GM23338 (cell line): Measurements from ENCODE around the gene TAAR2. TPM values are rescaled to one million over a fixed set of nuclear protein-coding genes. Genes with fewer than 3 reads are reported as not detected.

ENCODE experiments used
- ATAC-seq: fragments of 200-7000 bp; cut with Tn5 transposase; 3 replicates; pipeline ENCODE4 v1.9.1; 2020
- DNase-seq: peaks from one replicate; pipeline ENCODE4 v3.0.0-alpha.2; 2015; ENCODE audit warnings: low spot score
- H2AFZ ChIP-seq: fragments of 200-600 bp; sonication (generic); 2 replicates; pipeline ENCODE4 v1.8.0; 2016; ENCODE audit warnings: antibody characterized with exemption, mild to moderate bottlenecking, moderate library complexity
- H3F3A ChIP-seq: fragments of 200-600 bp; sonication (generic); replicated peaks from 2 replicates; pipeline ENCODE4 v1.8.0; 2017; ENCODE audit warnings: antibody characterized with exemption, mixed run types, low read depth
- H3K27ac ChIP-seq: fragments of 200-600 bp; sonication (generic); 2 replicates; pipeline ENCODE4 v1.6.1; 2016; ENCODE audit warnings: low read depth
- H3K27me3 ChIP-seq: fragments of 200-600 bp; sonication (generic); 2 replicates; pipeline ENCODE4 v1.8.0; 2016; ENCODE audit warnings: mild to moderate bottlenecking, mixed run types, moderate library complexity; ENCODE audit not compliant: insufficient read depth
- H3K36me3 ChIP-seq: fragments of 200-600 bp; sonication (generic); 2 replicates; pipeline ENCODE4 v1.8.0; 2016; ENCODE audit warnings: mild to moderate bottlenecking; ENCODE audit not compliant: insufficient read depth
- H3K4me1 ChIP-seq: fragments of 200-600 bp; sonication (generic); 2 replicates; pipeline ENCODE4 v1.8.0; 2016; ENCODE audit warnings: mild to moderate bottlenecking, moderate library complexity; ENCODE audit not compliant: insufficient read depth
- H3K4me2 ChIP-seq: fragments of 200-600 bp; sonication (generic); 2 replicates; pipeline ENCODE4 v1.7.1; 2017; ENCODE audit warnings: mixed run types
- H3K4me3 ChIP-seq: fragments of 200-600 bp; sonication (generic); 2 replicates; pipeline ENCODE4 v1.6.1; 2016; ENCODE audit warnings: mixed run types
- H3K79me2 ChIP-seq: fragments of 200-600 bp; sonication (generic); replicated peaks from 2 replicates; pipeline ENCODE4 v1.8.0; 2017; ENCODE audit warnings: mild to moderate bottlenecking; ENCODE audit not compliant: insufficient read depth
- H3K9me2 ChIP-seq: fragments of 200-600 bp; sonication (generic); 2 replicates; pipeline ENCODE4 v1.8.0; 2017; ENCODE audit not compliant: insufficient read depth
- H4K20me1 ChIP-seq: fragments of 200-600 bp; sonication (generic); replicated peaks from 2 replicates; pipeline ENCODE4 v1.8.0; 2017; ENCODE audit warnings: mild to moderate bottlenecking; ENCODE audit not compliant: insufficient read depth
- H3K27ac Mint-ChIP-seq: 2 replicates; pipeline ENCODE4 v1.8.0; 2020; ENCODE audit warnings: inconsistent platforms, mild to moderate bottlenecking, moderate library complexity, mixed read lengths
- H3K27me3 Mint-ChIP-seq: 3 replicates; pipeline ENCODE4 v1.8.0; 2022; ENCODE audit warnings: low read depth, mild to moderate bottlenecking, moderate library complexity, mixed read lengths, inconsistent platforms; ENCODE audit not compliant: insufficient read depth, poor library complexity
- H3K36me3 Mint-ChIP-seq: 3 replicates; pipeline ENCODE4 v1.8.0; 2021; ENCODE audit warnings: low read depth, mild to moderate bottlenecking, inconsistent platforms, moderate library complexity, mixed read lengths
- H3K4me1 Mint-ChIP-seq: 3 replicates; pipeline ENCODE4 v1.8.0; 2020; ENCODE audit warnings: mild to moderate bottlenecking, inconsistent platforms, mixed read lengths
- H3K4me3 Mint-ChIP-seq: 3 replicates; pipeline ENCODE4 v1.8.0; 2021; ENCODE audit warnings: moderate library complexity, mild to moderate bottlenecking, inconsistent platforms, mixed read lengths
- H3K9me3 Mint-ChIP-seq: 3 replicates; pipeline ENCODE4 v1.8.0; 2020; ENCODE audit warnings: moderate library complexity, mild to moderate bottlenecking, inconsistent platforms, mixed read lengths
- CREB1 ChIP-seq: fragments of 250-450 bp; sonication (Bioruptor Pico); IDR thresholded peaks from 2 replicates; pipeline ENCODE4 v1.5.0; 2020; ENCODE audit warnings: low read depth, mild to moderate bottlenecking, moderate library complexity
- EZH2 ChIP-seq: fragments of 200-600 bp; sonication (generic); IDR thresholded peaks from one replicate; pipeline ENCODE4 v1.8.0; 2017; ENCODE audit warnings: antibody characterized with exemption, mild to moderate bottlenecking, low read depth; ENCODE audit not compliant: unreplicated experiment
- NANOG ChIP-seq: IDR thresholded peaks from 2 replicates; pipeline ENCODE4 v1.6.1; 2016; ENCODE audit warnings: antibody characterized with exemption, borderline replicate concordance
- POLR2AphosphoS5 ChIP-seq: IDR thresholded peaks from 2 replicates; pipeline ENCODE4 v1.6.1; 2016; ENCODE audit warnings: antibody characterized with exemption, low read depth
- STAT1 ChIP-seq: IDR thresholded peaks from one replicate; pipeline ENCODE4 v1.6.1; 2016; ENCODE audit warnings: antibody characterized with exemption; ENCODE audit not compliant: unreplicated experiment
- ZNF114 ChIP-seq: fragments of 250-450 bp; sonication (Bioruptor Pico); IDR thresholded peaks from 2 replicates; pipeline ENCODE4 v1.5.0; 2020; ENCODE audit warnings: mild to moderate bottlenecking, moderate library complexity
- ZNF331 ChIP-seq: fragments of 250-450 bp; sonication (Bioruptor Pico); IDR thresholded peaks from 2 replicates; pipeline ENCODE4 v1.5.0; 2020; ENCODE audit warnings: low read depth, mild to moderate bottlenecking, moderate library complexity
- polyA plus RNA-seq: library from polyadenylated mRNA; unstranded; fragments of >200 nt; fragmentation: Nextera tagmentation; extraction: Ambion mirVana; gene quantifications from 2 replicates; pipeline ENCODE4 v1.2.1, GENCODE V29; 2016
- total RNA-seq: library from RNA; depleted of rRNA; stranded (reverse); fragments of >200 nt; shearing (Covaris generic); gene quantifications from 2 replicates; pipeline ENCODE4 v1.2.3, GENCODE V29; 2014
- TF ChIP-seq, protein P1 (sequence below): IDR thresholded peaks from one replicate; pipeline ENCODE4 v1.6.1; 2018; ENCODE audit warnings: antibody characterized with exemption; ENCODE audit not compliant: unreplicated experiment
- TF ChIP-seq, protein P2 (sequence below): fragments of 250-450 bp; sonication (Bioruptor Pico); IDR thresholded peaks from 2 replicates; pipeline ENCODE4 v1.5.0; 2020; ENCODE audit warnings: mild to moderate bottlenecking, moderate library complexity
- TF ChIP-seq, protein P3 (sequence below), 2 experiments: fragments of 200-600 bp in 1 of 2; sonication (generic) in 1 of 2; conservative IDR thresholded peaks; 2 replicates each; pipeline versions ENCODE4 v1.5.1 to v1.6.1; 2016 to 2017; ENCODE audit warnings: antibody characterized with exemption in 2 of 2, low read depth in 2 of 2, mild to moderate bottlenecking in 2 of 2, moderate library complexity in 1 of 2

Gene TAAR2
- total and polyA plus RNA-seq, 2 experiments from 2014 or later = not detected

- Histone ChIP-seq H2AFZ (no peak within 1 kb of the TSS), H3K9me2 (no peaks in the 10 kb centered on the region), H3K36me3 (no peaks in the 10 kb centered on the region), H3K4me2 (no peak within 1 kb of the TSS), H3F3A (no peaks in the 10 kb centered on the region), H3K79me2 (no peaks in the 10 kb centered on the region), H3K4me3 (no peak within 1 kb of the TSS), H4K20me1 (no peaks in the 10 kb centered on the region), H3K27ac (no peak within 1 kb of the TSS), H3K27me3 (no peaks in the 10 kb centered on the region), H3K4me1 (no peaks in the 10 kb centered on the region)
- ATAC-seq = no peak
- Mint-ChIP-seq H3K36me3 (no peaks in the 10 kb centered on the region), H3K27ac (no peak within 1 kb of the TSS), H3K27me3 (peaks cover 2% of the 10 kb centered on the region), H3K9me3 (no peaks in the 10 kb centered on the region), H3K4me3 (no peak within 1 kb of the TSS), H3K4me1 (no peaks in the 10 kb centered on the region)
- DNase-seq = no peak
- TF ChIP-seq, protein P1, sequence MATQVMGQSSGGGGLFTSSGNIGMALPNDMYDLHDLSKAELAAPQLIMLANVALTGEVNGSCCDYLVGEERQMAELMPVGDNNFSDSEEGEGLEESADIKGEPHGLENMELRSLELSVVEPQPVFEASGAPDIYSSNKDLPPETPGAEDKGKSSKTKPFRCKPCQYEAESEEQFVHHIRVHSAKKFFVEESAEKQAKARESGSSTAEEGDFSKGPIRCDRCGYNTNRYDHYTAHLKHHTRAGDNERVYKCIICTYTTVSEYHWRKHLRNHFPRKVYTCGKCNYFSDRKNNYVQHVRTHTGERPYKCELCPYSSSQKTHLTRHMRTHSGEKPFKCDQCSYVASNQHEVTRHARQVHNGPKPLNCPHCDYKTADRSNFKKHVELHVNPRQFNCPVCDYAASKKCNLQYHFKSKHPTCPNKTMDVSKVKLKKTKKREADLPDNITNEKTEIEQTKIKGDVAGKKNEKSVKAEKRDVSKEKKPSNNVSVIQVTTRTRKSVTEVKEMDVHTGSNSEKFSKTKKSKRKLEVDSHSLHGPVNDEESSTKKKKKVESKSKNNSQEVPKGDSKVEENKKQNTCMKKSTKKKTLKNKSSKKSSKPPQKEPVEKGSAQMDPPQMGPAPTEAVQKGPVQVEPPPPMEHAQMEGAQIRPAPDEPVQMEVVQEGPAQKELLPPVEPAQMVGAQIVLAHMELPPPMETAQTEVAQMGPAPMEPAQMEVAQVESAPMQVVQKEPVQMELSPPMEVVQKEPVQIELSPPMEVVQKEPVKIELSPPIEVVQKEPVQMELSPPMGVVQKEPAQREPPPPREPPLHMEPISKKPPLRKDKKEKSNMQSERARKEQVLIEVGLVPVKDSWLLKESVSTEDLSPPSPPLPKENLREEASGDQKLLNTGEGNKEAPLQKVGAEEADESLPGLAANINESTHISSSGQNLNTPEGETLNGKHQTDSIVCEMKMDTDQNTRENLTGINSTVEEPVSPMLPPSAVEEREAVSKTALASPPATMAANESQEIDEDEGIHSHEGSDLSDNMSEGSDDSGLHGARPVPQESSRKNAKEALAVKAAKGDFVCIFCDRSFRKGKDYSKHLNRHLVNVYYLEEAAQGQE = no peak
- TF ChIP-seq EZH2 (no peak), CREB1 (CRISPR knock-in tag) (no peak), POLR2AphosphoS5 (no peak), ZNF331 (CRISPR knock-in tag) (no peak), ZNF114 (CRISPR knock-in tag) (no peak), STAT1 (no peak), NANOG (no peak)
- TF ChIP-seq, protein P2, sequence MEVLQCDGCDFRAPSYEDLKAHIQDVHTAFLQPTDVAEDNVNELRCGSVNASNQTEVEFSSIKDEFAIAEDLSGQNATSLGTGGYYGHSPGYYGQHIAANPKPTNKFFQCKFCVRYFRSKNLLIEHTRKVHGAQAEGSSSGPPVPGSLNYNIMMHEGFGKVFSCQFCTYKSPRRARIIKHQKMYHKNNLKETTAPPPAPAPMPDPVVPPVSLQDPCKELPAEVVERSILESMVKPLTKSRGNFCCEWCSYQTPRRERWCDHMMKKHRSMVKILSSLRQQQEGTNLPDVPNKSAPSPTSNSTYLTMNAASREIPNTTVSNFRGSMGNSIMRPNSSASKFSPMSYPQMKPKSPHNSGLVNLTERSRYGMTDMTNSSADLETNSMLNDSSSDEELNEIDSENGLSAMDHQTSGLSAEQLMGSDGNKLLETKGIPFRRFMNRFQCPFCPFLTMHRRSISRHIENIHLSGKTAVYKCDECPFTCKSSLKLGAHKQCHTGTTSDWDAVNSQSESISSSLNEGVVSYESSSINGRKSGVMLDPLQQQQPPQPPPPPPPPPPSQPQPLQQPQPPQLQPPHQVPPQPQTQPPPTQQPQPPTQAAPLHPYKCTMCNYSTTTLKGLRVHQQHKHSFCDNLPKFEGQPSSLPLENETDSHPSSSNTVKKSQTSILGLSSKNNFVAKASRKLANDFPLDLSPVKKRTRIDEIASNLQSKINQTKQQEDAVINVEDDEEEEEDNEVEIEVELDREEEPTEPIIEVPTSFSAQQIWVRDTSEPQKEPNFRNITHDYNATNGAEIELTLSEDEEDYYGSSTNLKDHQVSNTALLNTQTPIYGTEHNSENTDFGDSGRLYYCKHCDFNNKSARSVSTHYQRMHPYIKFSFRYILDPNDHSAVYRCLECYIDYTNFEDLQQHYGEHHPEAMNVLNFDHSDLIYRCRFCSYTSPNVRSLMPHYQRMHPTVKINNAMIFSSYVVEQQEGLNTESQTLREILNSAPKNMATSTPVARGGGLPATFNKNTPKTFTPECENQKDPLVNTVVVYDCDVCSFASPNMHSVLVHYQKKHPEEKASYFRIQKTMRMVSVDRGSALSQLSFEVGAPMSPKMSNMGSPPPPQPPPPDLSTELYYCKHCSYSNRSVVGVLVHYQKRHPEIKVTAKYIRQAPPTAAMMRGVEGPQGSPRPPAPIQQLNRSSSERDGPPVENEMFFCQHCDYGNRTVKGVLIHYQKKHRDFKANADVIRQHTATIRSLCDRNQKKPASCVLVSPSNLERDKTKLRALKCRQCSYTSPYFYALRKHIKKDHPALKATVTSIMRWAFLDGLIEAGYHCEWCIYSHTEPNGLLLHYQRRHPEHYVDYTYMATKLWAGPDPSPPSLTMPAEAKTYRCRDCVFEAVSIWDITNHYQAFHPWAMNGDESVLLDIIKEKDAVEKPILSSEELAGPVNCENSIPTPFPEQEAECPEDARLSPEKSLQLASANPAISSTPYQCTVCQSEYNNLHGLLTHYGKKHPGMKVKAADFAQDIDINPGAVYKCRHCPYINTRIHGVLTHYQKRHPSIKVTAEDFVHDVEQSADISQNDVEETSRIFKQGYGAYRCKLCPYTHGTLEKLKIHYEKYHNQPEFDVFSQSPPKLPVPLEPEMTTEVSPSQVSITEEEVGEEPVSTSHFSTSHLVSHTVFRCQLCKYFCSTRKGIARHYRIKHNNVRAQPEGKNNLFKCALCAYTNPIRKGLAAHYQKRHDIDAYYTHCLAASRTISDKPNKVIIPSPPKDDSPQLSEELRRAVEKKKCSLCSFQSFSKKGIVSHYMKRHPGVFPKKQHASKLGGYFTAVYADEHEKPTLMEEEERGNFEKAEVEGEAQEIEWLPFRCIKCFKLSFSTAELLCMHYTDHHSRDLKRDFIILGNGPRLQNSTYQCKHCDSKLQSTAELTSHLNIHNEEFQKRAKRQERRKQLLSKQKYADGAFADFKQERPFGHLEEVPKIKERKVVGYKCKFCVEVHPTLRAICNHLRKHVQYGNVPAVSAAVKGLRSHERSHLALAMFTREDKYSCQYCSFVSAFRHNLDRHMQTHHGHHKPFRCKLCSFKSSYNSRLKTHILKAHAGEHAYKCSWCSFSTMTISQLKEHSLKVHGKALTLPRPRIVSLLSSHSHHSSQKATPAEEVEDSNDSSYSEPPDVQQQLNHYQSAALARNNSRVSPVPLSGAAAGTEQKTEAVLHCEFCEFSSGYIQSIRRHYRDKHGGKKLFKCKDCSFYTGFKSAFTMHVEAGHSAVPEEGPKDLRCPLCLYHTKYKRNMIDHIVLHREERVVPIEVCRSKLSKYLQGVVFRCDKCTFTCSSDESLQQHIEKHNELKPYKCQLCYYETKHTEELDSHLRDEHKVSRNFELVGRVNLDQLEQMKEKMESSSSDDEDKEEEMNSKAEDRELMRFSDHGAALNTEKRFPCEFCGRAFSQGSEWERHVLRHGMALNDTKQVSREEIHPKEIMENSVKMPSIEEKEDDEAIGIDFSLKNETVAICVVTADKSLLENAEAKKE (CRISPR knock-in tag) = no peak
- TF ChIP-seq, protein P3, sequence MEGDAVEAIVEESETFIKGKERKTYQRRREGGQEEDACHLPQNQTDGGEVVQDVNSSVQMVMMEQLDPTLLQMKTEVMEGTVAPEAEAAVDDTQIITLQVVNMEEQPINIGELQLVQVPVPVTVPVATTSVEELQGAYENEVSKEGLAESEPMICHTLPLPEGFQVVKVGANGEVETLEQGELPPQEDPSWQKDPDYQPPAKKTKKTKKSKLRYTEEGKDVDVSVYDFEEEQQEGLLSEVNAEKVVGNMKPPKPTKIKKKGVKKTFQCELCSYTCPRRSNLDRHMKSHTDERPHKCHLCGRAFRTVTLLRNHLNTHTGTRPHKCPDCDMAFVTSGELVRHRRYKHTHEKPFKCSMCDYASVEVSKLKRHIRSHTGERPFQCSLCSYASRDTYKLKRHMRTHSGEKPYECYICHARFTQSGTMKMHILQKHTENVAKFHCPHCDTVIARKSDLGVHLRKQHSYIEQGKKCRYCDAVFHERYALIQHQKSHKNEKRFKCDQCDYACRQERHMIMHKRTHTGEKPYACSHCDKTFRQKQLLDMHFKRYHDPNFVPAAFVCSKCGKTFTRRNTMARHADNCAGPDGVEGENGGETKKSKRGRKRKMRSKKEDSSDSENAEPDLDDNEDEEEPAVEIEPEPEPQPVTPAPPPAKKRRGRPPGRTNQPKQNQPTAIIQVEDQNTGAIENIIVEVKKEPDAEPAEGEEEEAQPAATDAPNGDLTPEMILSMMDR (conservative IDR thresholded peaks at IDR 0.05; ENCODE audit: low read depth in 2 of 2) = no peak
Observed at GRCh38 chr6:132589454-132589853, 34.6 kb downstream of the TAAR2 start, which contains the start of gene TAAR5. Gene TAAR5 (minus strand): TSS chr6:132589741. CDS start chr6:132589686, 55 bp downstream.
